GM12878 (cell line): ENCODE data around the gene MEP1B. TPM values are rescaled to one million over a fixed set of nuclear protein-coding genes. Genes with fewer than 3 reads are reported as not detected.

Experiments
- ATAC-seq: fragments of 200-7000 bp; cut with Tn5 transposase; 3 replicates; pipeline ENCODE4 v1.9.1; 2020; ENCODE audit warnings: mild to moderate bottlenecking, moderate library complexity
- BruUV-seq: library from RNA; stranded (reverse); fragments of 400-500 nt; replicated peaks from 2 replicates; lab custom pipeline; 2021; lab: Mats Ljungman, UMichigan
- CTCF ChIA-PET: fragments of 300-600 bp; sonication (Branson Sonifier 250); formaldehyde crosslinking; extraction: SDS; loops from one replicate; lab custom pipeline; 2021; ENCODE audit warnings: inconsistent platforms; lab: Yijun Ruan, JAX
- POLR2A ChIA-PET: fragments of 350-600 bp; formaldehyde crosslinking; extraction: SDS; loops from one replicate; lab custom pipeline; 2021; ENCODE audit warnings: inconsistent platforms; lab: Charles Lee
- RAD21 ChIA-PET: fragments of 300-600 bp; sonication (Branson Sonifier 250); formaldehyde crosslinking; loops from one replicate; lab custom pipeline; 2023; ENCODE audit warnings: antibody characterized with exemption; ENCODE audit not compliant: unreplicated experiment; lab: Charles Lee
- SMC1A ChIA-PET: fragments of 300-600 bp; sonication (Branson Sonifier 250); formaldehyde crosslinking; loops from one replicate; lab custom pipeline; 2023; ENCODE audit not compliant: unreplicated experiment, uncharacterized antibody; lab: Charles Lee
- DNase-seq: peaks from one replicate; pipeline ENCODE4 v3.0.0-alpha.2; 2011; ENCODE audit warnings: low read depth, low spot score
- FAIRE-seq: peaks from 3 replicates; lab custom pipeline; 2011; peaks lifted over from hg19 to GRCh38; lab: Jason Lieb, UNC
- H2AFZ ChIP-seq: 2 replicates; pipeline ENCODE4 v1.6.0; 2011; ENCODE audit warnings: low read depth, low read length, control low read depth; ENCODE audit not compliant: control insufficient read depth
- H3K27ac ChIP-seq: 2 replicates; pipeline ENCODE4 v1.5.1; 2011; ENCODE audit warnings: control low read depth; ENCODE audit not compliant: control insufficient read depth, insufficient read depth
- H3K27me3 ChIP-seq, 2 experiments: replicated peaks in 1 of 2; 2 replicates each; pipeline versions ENCODE4 v1.6.0 to v1.6.1; 2011; ENCODE audit warnings: low read length in 1 of 2; ENCODE audit not compliant: control insufficient read depth in 2 of 2, insufficient read depth in 2 of 2
- H3K36me3 ChIP-seq, 2 experiments: 2 replicates each; pipeline ENCODE4 v1.5.1; 2011; ENCODE audit warnings: low read length in 1 of 2; ENCODE audit not compliant: control insufficient read depth in 2 of 2, insufficient read depth in 2 of 2
- H3K4me1 ChIP-seq: 2 replicates; pipeline ENCODE4 v1.6.1; 2011; ENCODE audit warnings: mild to moderate bottlenecking, low read length, moderate library complexity, mixed read lengths; ENCODE audit not compliant: control insufficient read depth, insufficient read depth
- H3K4me2 ChIP-seq: 2 replicates; pipeline ENCODE4 v1.6.0; 2011; ENCODE audit warnings: control low read depth; ENCODE audit not compliant: control insufficient read depth, insufficient read depth
- H3K4me3 ChIP-seq: fragments of 200-600 bp; sonication (generic); 2 replicates; pipeline ENCODE4 v1.5.1; 2016
- H3K79me2 ChIP-seq: 2 replicates; pipeline ENCODE4 v1.6.0; 2011; ENCODE audit warnings: low read length; ENCODE audit not compliant: control insufficient read depth, insufficient read depth
- H3K9ac ChIP-seq: 2 replicates; pipeline ENCODE4 v1.8.0; 2011; ENCODE audit warnings: low read length, control low read depth, mixed read lengths; ENCODE audit not compliant: control insufficient read depth, insufficient read depth
- H3K9me3 ChIP-seq: replicated peaks from 3 replicates; pipeline ENCODE4 v1.5.1; 2011; ENCODE audit warnings: mild to moderate bottlenecking, low read length; ENCODE audit not compliant: control insufficient read depth, insufficient read depth
- H4K20me1 ChIP-seq: 2 replicates; pipeline ENCODE4 v1.6.0; 2011; ENCODE audit not compliant: control insufficient read depth, insufficient read depth
- ASH2L ChIP-seq: fragments of 300-600, 200-600 bp; sonication (generic); IDR thresholded peaks from 2 replicates; pipeline ENCODE4 v1.6.1; 2017; ENCODE audit warnings: low read depth, mild to moderate bottlenecking, borderline replicate concordance
- BACH1 ChIP-seq: fragments of 450-650 bp; IDR thresholded peaks from 2 replicates; pipeline ENCODE4 v1.6.1; 2017; ENCODE audit warnings: mild to moderate bottlenecking, borderline replicate concordance
- CHD4 ChIP-seq: fragments of 200-600 bp; sonication (generic); IDR thresholded peaks from 2 replicates; pipeline ENCODE4 v1.6.1; 2016; ENCODE audit warnings: mild to moderate bottlenecking
- EZH2 ChIP-seq: IDR thresholded peaks from 2 replicates; pipeline ENCODE4 v1.6.1; 2012; ENCODE audit warnings: low read depth, mild to moderate bottlenecking, control low read depth, inconsistent platforms, low read length, borderline replicate concordance; ENCODE audit not compliant: control insufficient read depth
- NR2F1 ChIP-seq: fragments of 450-650 bp; conservative IDR thresholded peaks from 2 replicates; pipeline ENCODE4 v1.6.1; 2017; ENCODE audit warnings: mild to moderate bottlenecking
- PAX8 ChIP-seq: fragments of 450-650 bp; IDR thresholded peaks from 2 replicates; pipeline ENCODE4 v1.6.1; 2017; ENCODE audit warnings: mild to moderate bottlenecking, moderate library complexity
- RAD21 ChIP-seq: IDR thresholded peaks from 2 replicates; pipeline ENCODE4 v1.6.1; 2011; ENCODE audit warnings: mild to moderate bottlenecking, low read depth, low read length, moderate library complexity; ENCODE audit not compliant: insufficient read depth
- SMC3 ChIP-seq: IDR thresholded peaks from 2 replicates; pipeline ENCODE4 v1.6.1; 2011; ENCODE audit warnings: low read length, improper control_type of control experiment, borderline replicate concordance
- SREBF1 ChIP-seq: IDR thresholded peaks from 2 replicates; pipeline ENCODE4 v1.6.1; 2012; ENCODE audit warnings: mild to moderate bottlenecking, low read length
- SRF ChIP-seq, 2 experiments: IDR thresholded peaks; 2 replicates each; pipeline ENCODE4 v1.6.1; 2011; ENCODE audit warnings: low read depth in 2 of 2, low read length in 2 of 2, mild to moderate bottlenecking in 1 of 2, moderate library complexity in 1 of 2
- ZNF217 ChIP-seq: fragments of 450-650 bp; IDR thresholded peaks from 2 replicates; pipeline ENCODE4 v1.6.1; 2017; ENCODE audit warnings: antibody characterized with exemption, mild to moderate bottlenecking
- WGBS: methylation state at CpG from one replicate; pipeline ENCODE4 v1.1.6; 2016; ENCODE audit warnings: low lambda C conversion rate; ENCODE audit not compliant: insufficient replicate concordance, insufficient coverage; ENCODE audit errors: missing lambda C conversion rate; 5-methylcytosine and 5-hydroxymethylcytosine counted together
- in situ Hi-C: fragments of 300-500 bp; cut with MboI; formaldehyde crosslinking; loops from 9 replicates; pipeline ENCODE4 v1.14.3; 2018; ENCODE audit warnings: mixed read lengths
- intact Hi-C: fragments of 100-400 bp; cut with micrococcal nuclease; formaldehyde crosslinking; loops from one replicate; pipeline ENCODE4 v1.14.2; 2022; ENCODE audit not compliant: unreplicated experiment
- polyA plus RNA-seq, 11 experiments: library from polyadenylated mRNA; depleted of rRNA in 4 of 11; unstranded in 6 of 11; stranded (reverse) in 5 of 11; fragments of >200 nt; fragmentation: Nextera tagmentation in 4 of 11; fragmentation: Illumina TruSeq in 1 of 11; extraction: Ambion mirVana in 4 of 11; extraction: Trizol in 1 of 11; gene quantifications; 1 replicate in 1 of 11; 2 replicates in 10 of 11; pipeline versions ENCODE4 v1.2.1 to v1.2.3, GENCODE V29; 2011 to 2016; ENCODE audit warnings: inconsistent platforms in 2 of 11, missing spikeins in 2 of 11, low read depth in 1 of 11
- total RNA-seq, 4 experiments: library from RNA; depleted of rRNA in 3 of 4; stranded (reverse); fragments of >200 nt in 3 of 4; fragmentation: Illumina TruSeq in 1 of 4; extraction: Trizol in 1 of 4; gene quantifications; 2 replicates each; pipeline versions ENCODE4 v1.2.1 to v1.2.3, GENCODE V29; 2013 to 2021
- TF ChIP-seq, protein P1 (sequence below): fragments of 450-650 bp; IDR thresholded peaks from 2 replicates; pipeline ENCODE4 v1.6.1; 2017; ENCODE audit warnings: mild to moderate bottlenecking

Gene MEP1B
- total and polyA plus RNA-seq, 10 of the 15 experiments (the other 5 are each of a cell fraction or from before 2014, with no cell fraction given) = 0.04 to 0.05 TPM; not detected in 8

DNA sequence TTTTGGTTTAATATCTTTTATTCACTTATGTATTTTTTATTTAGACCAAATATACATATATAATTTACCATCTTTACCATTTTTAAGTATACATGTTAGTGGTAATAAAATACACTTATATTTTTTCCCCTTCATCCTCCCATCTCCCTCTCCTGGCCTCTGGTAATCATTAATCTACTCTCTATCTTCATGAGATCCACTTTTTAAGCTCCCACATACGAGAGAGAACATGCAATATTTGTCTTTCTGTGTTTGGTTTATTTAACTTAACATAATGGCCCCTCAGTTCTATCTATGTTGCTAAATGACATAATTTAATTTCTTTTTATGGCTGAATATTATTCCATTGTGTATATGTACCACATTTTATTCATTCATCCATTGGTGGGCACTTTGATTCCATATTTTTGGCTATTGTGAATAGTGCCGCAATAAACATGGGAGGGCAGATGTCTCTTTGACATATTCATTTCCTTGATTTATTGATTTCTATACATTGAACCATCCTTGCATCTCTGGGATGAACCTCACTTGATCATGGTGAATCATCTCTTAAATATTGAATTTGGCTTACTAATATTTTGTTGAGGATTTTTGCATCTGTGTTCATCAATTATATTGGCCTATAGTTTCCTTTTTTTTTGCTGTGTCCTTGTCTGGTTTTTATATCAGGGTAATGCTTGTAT lies 41.5 kb upstream of the MEP1B start:
- Histone ChIP-seq H3K27me3 (no peaks in the 10 kb centered on the region), H3K36me3 (no peaks in the 10 kb centered on the region), H3K9ac (no peak overlapping the region)
- in situ Hi-C loops = no loop called here
- SMC1A ChIA-PET = interaction anchor here (0.6 kb wide), 1 partner anchor 94 kb away, joined by 4 read pairs; no protein-coding TSS in a partner anchor
- 50% methylated on average over 2 of the region's 2 CpGs for WGBS
- TF ChIP-seq RAD21 (no peak), SMC3 (no peak), CHD4 (no peak), BACH1 (no peak), ASH2L (no peak), SRF (IDR thresholded peaks at IDR 0.05; ENCODE audit: low read depth in 2 of 2, low read length in 2 of 2) (no peak), ZNF217 (no peak), PAX8 (no peak), NR2F1 (no peak), SREBF1 (no peak), EZH2 (no peak)
- TF ChIP-seq, protein P1, sequence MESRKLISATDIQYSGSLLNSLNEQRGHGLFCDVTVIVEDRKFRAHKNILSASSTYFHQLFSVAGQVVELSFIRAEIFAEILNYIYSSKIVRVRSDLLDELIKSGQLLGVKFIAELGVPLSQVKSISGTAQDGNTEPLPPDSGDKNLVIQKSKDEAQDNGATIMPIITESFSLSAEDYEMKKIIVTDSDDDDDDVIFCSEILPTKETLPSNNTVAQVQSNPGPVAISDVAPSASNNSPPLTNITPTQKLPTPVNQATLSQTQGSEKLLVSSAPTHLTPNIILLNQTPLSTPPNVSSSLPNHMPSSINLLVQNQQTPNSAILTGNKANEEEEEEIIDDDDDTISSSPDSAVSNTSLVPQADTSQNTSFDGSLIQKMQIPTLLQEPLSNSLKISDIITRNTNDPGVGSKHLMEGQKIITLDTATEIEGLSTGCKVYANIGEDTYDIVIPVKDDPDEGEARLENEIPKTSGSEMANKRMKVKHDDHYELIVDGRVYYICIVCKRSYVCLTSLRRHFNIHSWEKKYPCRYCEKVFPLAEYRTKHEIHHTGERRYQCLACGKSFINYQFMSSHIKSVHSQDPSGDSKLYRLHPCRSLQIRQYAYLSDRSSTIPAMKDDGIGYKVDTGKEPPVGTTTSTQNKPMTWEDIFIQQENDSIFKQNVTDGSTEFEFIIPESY = no peak
- TF ChIP-seq, all 136 proteins: peak for 0
- Histone ChIP-seq H3K79me2 (no peaks in the 10 kb centered on the region), H3K27ac (no peak overlapping the region), H2AFZ (no peak overlapping the region), H3K9me3 (no peaks in the 10 kb centered on the region; the same call in 2 of the 3 replicates), H4K20me1 (no peaks in the 10 kb centered on the region), H3K4me1 (peaks cover 3% of the 10 kb centered on the region), H3K4me2 (no peak overlapping the region), H3K4me3 (no peak overlapping the region)
- ATAC-seq (no peak), DNase-seq (no peak), FAIRE-seq (no peak)
- intact Hi-C loops = no loop called here
- no TSS peak for BruUV-seq
- POLR2A ChIA-PET = no interaction called here
- CTCF ChIA-PET = interaction anchor here (1.3 kb wide), 1 partner anchor 9 kb away, joined by 4 read pairs; no protein-coding TSS in a partner anchor
- RAD21 ChIA-PET = no interaction called here
